NCI-H2171 (cell line): ENCODE data around the gene ZNF165.
"Not testable (repeated sequence)": the region's sequence is repeated elsewhere in the genome, so short reads cannot be mapped to it uniquely, and the experiment has no call there.

Experiments used
- DNase-seq: peaks from one replicate; lab custom pipeline; 2025; lab: John Stamatoyannopoulos, UW

ZNF165 gene

DNA sequence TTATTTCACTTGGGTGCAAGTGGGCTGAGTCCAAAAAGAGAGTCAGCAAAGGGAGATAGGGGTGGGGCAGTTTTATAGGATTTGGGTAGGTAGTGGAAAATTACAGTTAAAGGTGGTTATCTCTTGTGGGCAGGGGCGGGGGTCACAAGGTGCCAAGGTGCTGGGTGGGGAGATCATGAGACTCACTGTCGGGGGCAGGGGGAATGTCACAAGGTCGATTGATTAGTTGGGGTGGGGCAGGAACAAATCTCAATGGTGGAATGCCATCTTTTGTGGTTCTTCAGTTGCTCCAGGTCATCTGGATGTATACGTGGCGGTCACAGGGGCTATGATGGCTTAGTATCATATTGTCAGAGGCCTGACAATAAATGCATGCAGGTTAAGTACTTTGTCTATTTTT, 41.9 kb downstream of the ZNF165 start:
- DNase-seq, result not testable (repeated sequence)

DNA sequence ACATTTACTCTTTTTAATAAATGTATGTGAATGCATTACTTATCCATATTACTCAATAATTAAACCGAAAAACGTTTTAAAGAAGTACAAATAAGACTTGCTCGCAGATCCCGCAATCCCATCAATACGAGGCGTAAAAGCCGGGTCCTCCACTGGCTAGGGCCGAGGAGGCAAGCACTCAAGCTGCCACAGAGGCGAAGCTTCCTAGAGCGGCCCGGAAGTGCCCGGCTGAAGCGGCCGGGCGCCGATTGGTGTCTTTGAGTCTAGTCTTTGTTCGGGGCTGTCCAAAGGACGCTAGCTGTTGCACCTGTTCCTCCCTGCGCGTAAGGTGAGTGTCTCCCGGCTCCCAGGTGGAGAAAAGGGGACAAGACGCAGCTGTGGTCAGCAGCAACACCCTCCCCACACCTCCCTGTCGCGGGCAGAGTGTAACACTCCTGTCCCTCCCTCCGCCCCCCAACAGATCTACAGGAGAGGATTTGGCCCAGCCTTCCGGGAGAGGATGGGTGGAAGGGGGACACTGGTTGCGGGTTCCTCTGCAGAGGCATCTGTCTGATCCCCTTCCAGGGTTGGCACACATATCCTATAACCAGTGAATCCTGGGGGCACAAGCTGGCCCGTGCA, 44.1 kb downstream of the ZNF165 start, which contains the start of gene ZSCAN16:
Gene ZSCAN16 (plus strand): TSS at position 260 of the 621 bp plus-strand sequence. CDS start 835 bp downstream, outside the sequence.
- peak; percentile 80 for DNase-seq

DNA sequence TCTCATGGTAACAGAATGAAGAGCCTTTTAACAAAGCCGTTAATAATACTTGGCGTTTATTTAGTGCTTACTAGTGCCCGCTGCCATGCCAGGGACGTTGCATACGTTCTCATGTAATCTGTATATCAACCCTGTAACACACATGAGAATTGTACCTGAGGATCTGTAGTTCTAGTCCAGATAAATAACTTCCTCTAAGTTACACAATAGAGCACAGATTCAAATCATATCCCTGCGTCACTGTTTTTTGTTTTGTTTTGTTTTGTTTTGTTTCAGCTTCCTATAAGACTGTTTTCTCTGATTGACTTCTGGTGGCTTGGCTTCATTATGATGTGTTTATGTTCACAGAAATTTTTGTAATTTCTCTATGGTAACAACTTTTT, 44.6 kb downstream of the ZNF165 start:
- no peak for DNase-seq

DNA sequence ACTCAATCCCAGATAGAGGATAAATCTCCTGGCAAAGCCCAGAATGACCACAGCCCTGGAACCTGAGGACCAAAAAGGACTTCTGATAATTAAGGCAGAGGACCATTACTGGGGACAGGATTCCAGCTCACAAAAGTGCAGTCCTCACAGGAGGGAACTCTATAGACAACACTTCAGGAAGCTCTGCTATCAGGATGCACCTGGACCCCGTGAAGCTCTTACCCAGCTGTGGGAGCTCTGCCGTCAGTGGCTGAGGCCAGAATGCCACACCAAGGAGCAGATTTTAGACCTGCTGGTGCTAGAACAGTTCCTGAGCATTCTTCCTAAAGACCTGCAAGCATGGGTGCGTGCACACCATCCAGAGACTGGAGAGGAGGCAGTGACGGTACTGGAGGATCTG, 45.0 kb downstream of the ZNF165 start:
- no peak for DNase-seq

DNA sequence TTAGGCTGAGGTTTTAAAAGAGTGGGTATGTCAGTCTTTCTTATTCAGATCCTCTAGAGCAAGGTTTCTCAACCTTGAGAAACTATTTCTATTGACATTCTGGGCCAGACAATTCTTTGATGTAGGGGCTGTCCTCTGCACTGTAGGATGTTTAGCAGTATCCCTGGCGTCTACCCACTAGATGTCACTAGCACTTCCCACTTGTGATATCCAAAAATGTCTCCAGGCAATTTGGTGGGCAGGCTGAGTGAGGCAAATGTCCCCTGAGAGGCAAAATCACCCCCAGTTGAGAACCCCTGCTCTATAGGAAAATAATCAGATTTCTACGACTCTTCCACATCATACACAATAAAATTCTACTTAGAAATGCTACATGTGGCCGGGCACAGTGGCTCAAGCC, 53.6 kb downstream of the ZNF165 start:
- DNase-seq, result peak; percentile 3

DNA sequence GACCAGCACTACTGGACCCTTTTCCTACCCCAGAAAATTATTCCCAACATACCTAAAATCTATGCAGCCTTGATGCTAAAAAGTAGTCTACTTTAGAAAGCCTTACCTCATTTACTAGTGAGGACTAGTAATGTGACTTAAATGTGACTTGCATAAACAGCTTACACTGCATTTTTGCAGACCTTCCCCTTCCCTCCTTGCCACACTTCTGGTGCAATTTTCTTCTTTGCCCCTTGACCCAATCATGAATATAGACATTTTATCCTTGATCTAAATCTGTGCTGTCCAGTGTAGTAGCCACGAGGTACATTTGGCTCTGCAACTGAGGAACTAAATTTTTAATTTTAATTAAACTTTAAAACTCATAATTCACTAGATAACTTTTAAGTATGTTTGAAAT, 54.3 kb downstream of the ZNF165 start:
- DNase-seq, result no peak

DNA sequence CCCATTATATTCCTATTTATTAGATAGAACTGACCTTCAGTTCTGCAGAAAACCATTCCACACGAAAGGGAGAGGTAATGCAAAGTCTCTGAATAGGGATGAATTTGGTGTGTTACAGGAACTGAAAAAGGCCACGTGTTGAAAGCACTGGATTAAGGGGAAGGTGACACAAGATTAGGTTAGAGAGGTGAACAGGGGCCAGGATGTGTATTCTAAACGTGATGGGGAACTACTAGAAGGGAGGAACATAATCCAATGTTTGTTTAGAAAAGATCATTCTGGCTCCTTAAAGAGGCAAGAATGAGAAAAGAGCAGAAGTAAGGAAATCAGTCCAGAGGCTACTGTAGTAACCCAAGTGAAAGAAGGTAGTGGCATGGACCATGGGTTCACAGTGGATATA, 55.0 kb downstream of the ZNF165 start:
- DNase-seq, result no peak

DNA sequence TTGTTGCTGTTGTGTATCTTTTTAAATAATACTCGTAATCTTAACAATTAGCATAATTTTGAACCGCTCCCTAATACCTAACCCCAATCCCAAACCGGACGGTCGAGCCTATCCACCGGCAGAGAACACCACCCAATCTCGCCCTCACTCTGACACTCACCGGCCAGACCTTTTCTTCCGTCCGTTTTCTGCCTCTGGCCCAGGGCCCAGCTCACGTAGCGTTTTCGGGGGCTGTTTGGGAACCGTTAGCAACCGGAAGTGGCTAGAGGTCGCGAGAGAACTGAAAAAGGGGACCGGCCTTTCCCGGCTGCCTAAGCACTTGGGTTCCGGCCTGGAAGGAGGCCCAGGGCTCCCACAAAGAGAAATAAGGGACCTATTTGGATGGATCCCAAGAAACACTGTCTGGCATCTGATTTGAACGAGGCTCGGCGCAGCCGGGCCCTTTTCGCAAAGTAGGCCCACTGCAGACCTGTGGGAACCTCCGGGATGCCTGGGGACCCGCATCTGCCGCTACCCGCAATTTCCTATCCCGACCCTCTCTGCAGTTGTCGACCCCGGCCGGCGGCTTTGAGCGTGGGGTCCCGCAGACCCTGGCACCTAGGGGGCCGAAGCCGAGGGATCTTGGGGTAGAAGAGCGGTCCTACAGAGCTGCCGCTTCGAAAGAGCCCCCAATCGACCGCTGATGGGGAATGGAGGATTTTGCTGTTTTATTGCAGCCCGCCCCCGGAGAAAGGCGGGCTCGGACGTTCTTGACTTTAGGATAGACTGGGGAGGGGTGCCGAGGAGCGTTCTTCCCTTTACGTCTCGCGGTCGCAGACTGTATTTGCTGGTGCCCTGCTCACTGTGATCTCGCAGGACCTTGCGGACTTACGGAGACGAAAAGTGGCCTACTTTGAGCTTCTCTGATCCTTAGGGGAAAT, 56.5 kb downstream of the ZNF165 start:
- peak; percentile 89 for DNase-seq

DNA sequence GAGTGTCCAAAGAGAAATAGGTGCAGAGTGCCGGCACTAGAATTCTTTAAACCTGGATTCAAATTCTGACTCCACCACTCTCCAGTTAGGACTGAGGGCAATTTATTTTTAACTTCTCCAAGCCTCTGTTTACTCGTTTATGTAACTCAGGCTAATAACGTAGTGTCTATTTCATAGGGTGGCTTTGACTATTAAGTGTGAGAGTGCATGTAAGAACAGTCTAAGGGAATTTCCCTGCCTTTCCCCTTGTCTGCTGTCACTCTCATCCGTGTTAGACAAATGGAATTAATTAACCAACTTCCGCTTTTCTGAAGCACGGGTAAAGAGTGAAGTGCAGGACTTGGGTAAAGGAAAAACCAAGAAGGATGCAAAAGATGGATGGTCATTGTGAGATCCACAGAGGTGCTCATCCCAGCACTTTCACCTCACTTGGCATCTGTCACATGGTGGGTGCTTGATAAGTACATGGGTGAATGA, 57.2 kb downstream of the ZNF165 start:
- peak; percentile 9 for DNase-seq
